Fibroblast of pulmonary artery (primary cell): ENCODE results near the gene LSM7.

Experiments used
- DNase-seq: peaks from one replicate; pipeline ENCODE4 v3.0.0-alpha.2; 2010; ENCODE audit warnings: low read depth
- H3K4me3 ChIP-seq: replicated peaks from 2 replicates; pipeline ENCODE4 v1.5.1; 2011; ENCODE audit warnings: low read depth, mild to moderate bottlenecking, control low read depth, low read length, moderate library complexity
- CTCF ChIP-seq: IDR thresholded peaks from 2 replicates; pipeline ENCODE4 v1.5.1; 2011; ENCODE audit warnings: mild to moderate bottlenecking, control low read depth, low read length, inconsistent platforms; ENCODE audit errors: missing control alignments

LSM7 gene

GRCh38 chr19:2280633-2281264 lies 47.6 kb downstream of the LSM7 start:
- no peak overlapping the region for H3K4me3 ChIP-seq
- TF ChIP-seq CTCF: no peak
- DNase-seq: no peak

GRCh38 chr19:2278459-2279158 lies 49.8 kb downstream of the LSM7 start:
- no peak for TF ChIP-seq CTCF
- no peak overlapping the region for H3K4me3 ChIP-seq

GRCh38 chr19:2277138-2277537 lies 51.2 kb downstream of the LSM7 start:
- no peak overlapping the region for H3K4me3 ChIP-seq
- no peak for TF ChIP-seq CTCF
- DNase-seq: no peak

More at GRCh38 chr19:2278459-2279158, 49.8 kb downstream of the LSM7 start:
- DNase-seq: no peak

GRCh38 chr19:2276429-2276986 lies 51.9 kb downstream of the LSM7 start:
- no peak for DNase-seq
- no peak for TF ChIP-seq CTCF
- H3K4me3 ChIP-seq: no peak overlapping the region

GRCh38 chr19:2275588-2276428 lies 52.6 kb downstream of the LSM7 start:
- no peak for TF ChIP-seq CTCF
- no peak for DNase-seq
- no peak overlapping the region for H3K4me3 ChIP-seq

- TF ChIP-seq CTCF: peak; percentile 65
- no peak overlapping the region for H3K4me3 ChIP-seq
- peak; percentile 76 for DNase-seq
Measured at GRCh38 chr19:2274931-2275535, 53.4 kb downstream of the LSM7 start.
